GM21528 (cell line): ENCODE results near the gene DENND5B.
"Not testable (repeated sequence)": the region's sequence is repeated elsewhere in the genome, so short reads cannot be mapped to it uniquely, and the experiment has no call there.

Experiments used
- ATAC-seq: cut with Tn5 transposase; IDR thresholded peaks from one replicate; pipeline ENCODE4 v1.9.1; 2021; ENCODE audit warnings: mild to moderate bottlenecking, moderate library complexity; ENCODE audit not compliant: unreplicated experiment, low FRiP score

The DENND5B gene

GRCh38 chr12:31590642-31591379, at the start of gene DENND5B:
DENND5B (minus strand) TSS chr12:31591136; CDS start chr12:31590832, 304 bp downstream.
- peak; percentile 55 for ATAC-seq

- no peak for ATAC-seq
These were observed 43.7 kb upstream of the DENND5B start for GRCh38 chr12:31634620-31635019.

GRCh38 chr12:31633464-31633863, 42.5 kb upstream of the DENND5B start:
- ATAC-seq: no peak

GRCh38 chr12:31631809-31632208, 40.9 kb upstream of the DENND5B start:
- ATAC-seq: no peak

- no peak for ATAC-seq
These were observed 40.2 kb upstream of the DENND5B start for GRCh38 chr12:31631023-31631724.

- ATAC-seq: no peak
These were observed 39.1 kb upstream of the DENND5B start for GRCh38 chr12:31629756-31630732.

- ATAC-seq: no peak
These were observed 36.6 kb upstream of the DENND5B start for GRCh38 chr12:31627456-31628054.

GRCh38 chr12:31626270-31626995, 35.5 kb upstream of the DENND5B start:
- no peak for ATAC-seq

- no peak for ATAC-seq
These were observed 31.1 kb upstream of the DENND5B start for GRCh38 chr12:31622038-31622437.

- ATAC-seq: no peak
These were observed 29.4 kb upstream of the DENND5B start for GRCh38 chr12:31620311-31620710.

GRCh38 chr12:31618228-31619025, 27.5 kb upstream of the DENND5B start:
- no peak for ATAC-seq

- ATAC-seq: no peak
These were observed 21.9 kb upstream of the DENND5B start for GRCh38 chr12:31612819-31613218.

GRCh38 chr12:31608299-31608698, 17.4 kb upstream of the DENND5B start:
- ATAC-seq: not testable (repeated sequence)

- ATAC-seq: no peak
These were observed 14.6 kb upstream of the DENND5B start for GRCh38 chr12:31605531-31605930.

GRCh38 chr12:31603546-31604009, 12.6 kb upstream of the DENND5B start:
- peak; percentile 97 for ATAC-seq

GRCh38 chr12:31600750-31601149, 9.8 kb upstream of the DENND5B start:
- no peak for ATAC-seq

GRCh38 chr12:31600252-31600651, 9.3 kb upstream of the DENND5B start:
- no peak for ATAC-seq

GRCh38 chr12:31599053-31599452, 8.1 kb upstream of the DENND5B start:
- peak; percentile 53 for ATAC-seq

GRCh38 chr12:31597066-31597465, 6.1 kb upstream of the DENND5B start:
- ATAC-seq: no peak
